HG03342 (cell line): ENCODE results near the gene EBLN2.

Experiments used
- ATAC-seq: cut with Tn5 transposase; IDR thresholded peaks from one replicate; pipeline ENCODE4 v1.9.1; 2021; ENCODE audit warnings: mild to moderate bottlenecking, moderate library complexity; ENCODE audit not compliant: unreplicated experiment

Gene EBLN2

GRCh38 chr3:73101881-73102280, 40.4 kb downstream of the EBLN2 start:
- ATAC-seq = no peak

GRCh38 chr3:73107215-73107614, 45.8 kb downstream of the EBLN2 start:
- ATAC-seq = no peak

GRCh38 chr3:73107676-73108187, 46.3 kb downstream of the EBLN2 start:
- no peak for ATAC-seq

GRCh38 chr3:73108750-73109149, 47.3 kb downstream of the EBLN2 start:
- no peak for ATAC-seq

GRCh38 chr3:73110530-73110929, 49.1 kb downstream of the EBLN2 start:
- ATAC-seq = no peak
